Measurements from ENCODE around the gene SHQ1.
"Not testable (repeated sequence)": the region's sequence is repeated elsewhere in the genome, so short reads cannot be mapped to it uniquely, and the experiment has no call there.

SHQ1 gene

DNA sequence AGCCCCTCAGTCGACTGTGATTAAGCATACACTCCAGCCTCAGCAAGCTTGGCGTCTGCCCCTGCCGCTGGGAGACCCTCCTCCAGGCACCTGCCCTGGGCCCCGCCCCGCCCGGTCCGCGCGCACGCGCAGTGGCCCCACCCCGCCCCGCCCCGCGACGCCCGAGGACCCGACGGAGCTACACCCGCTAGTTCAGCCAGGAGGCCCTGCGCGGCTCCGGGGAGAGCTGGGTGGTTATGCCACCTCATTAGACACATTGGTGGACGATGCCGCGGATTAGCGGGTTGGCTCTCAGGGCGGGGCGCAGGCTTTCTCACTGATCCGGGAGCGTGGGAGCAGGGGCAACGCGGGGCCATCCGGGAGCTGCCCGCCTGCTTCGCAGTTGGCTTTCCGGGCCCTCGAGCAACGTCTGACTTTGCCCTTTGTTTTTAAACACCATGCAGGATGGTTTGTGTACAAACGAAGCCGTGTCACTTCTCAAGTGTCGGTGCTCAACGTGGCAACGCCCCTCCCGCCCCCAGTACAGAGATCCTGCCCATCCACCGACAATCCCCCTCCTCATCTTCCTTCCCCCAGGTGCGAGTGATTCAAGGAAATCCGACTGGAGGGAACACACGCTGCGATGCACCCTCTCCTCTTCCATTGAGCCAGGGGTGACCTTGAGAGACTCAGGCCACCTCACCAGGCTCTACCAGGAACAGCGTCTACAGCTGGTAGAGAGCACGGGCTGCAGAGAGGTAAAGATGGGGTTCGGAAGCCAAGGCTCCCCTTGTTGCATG, 109.3 kb downstream of the SHQ1 start:
- peak overlapping the region; percentile 52 for H3K4me3 ChIP-seq (replicated peaks; ENCODE audit: low read depth, low read length)
- TF ChIP-seq, protein P1, sequence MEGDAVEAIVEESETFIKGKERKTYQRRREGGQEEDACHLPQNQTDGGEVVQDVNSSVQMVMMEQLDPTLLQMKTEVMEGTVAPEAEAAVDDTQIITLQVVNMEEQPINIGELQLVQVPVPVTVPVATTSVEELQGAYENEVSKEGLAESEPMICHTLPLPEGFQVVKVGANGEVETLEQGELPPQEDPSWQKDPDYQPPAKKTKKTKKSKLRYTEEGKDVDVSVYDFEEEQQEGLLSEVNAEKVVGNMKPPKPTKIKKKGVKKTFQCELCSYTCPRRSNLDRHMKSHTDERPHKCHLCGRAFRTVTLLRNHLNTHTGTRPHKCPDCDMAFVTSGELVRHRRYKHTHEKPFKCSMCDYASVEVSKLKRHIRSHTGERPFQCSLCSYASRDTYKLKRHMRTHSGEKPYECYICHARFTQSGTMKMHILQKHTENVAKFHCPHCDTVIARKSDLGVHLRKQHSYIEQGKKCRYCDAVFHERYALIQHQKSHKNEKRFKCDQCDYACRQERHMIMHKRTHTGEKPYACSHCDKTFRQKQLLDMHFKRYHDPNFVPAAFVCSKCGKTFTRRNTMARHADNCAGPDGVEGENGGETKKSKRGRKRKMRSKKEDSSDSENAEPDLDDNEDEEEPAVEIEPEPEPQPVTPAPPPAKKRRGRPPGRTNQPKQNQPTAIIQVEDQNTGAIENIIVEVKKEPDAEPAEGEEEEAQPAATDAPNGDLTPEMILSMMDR (IDR thresholded peaks at IDR 0.05; ENCODE audit: insufficient read depth, low read length, poor library complexity, severe bottlenecking): no peak
- peaks cover 1% of the 10 kb centered on the region; the same call in 1 of the 2 replicates for H3K27me3 ChIP-seq (replicated peaks; ENCODE audit: control insufficient read depth, insufficient read depth, low read length)
- no peaks in the 10 kb centered on the region for H3K36me3 ChIP-seq (ENCODE audit: control insufficient read depth, insufficient read depth, low read length)
- peak; percentile 64 for DNase-seq (ENCODE audit: extremely low read depth, insufficient read length)

DNA sequence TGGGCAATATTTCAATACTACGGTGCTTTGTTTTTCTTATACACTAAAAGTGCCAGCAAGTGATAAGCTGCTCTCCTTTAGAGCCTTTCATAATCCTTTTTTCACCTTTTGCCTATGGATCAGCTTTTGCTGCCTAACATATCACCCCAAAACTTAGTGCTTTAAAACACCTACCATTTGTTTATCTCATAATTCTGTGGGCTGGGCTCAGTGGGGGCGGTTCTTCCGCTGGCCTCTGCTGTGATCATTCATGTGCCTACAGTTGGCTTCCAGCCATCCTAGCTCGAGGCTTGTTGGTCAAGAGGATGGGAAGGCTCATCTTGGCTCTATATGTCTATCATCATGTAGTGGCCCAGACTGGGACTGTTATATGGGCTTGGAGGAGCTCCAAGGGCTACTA, 113.2 kb downstream of the SHQ1 start:
- DNase-seq (ENCODE audit: extremely low read depth, insufficient read length); H3K27me3 ChIP-seq (replicated peaks; ENCODE audit: control insufficient read depth, insufficient read depth, low read length); H3K36me3 ChIP-seq (ENCODE audit: control insufficient read depth, insufficient read depth, low read length); H3K4me3 ChIP-seq (replicated peaks; ENCODE audit: low read depth, low read length): not testable (repeated sequence)

DNA sequence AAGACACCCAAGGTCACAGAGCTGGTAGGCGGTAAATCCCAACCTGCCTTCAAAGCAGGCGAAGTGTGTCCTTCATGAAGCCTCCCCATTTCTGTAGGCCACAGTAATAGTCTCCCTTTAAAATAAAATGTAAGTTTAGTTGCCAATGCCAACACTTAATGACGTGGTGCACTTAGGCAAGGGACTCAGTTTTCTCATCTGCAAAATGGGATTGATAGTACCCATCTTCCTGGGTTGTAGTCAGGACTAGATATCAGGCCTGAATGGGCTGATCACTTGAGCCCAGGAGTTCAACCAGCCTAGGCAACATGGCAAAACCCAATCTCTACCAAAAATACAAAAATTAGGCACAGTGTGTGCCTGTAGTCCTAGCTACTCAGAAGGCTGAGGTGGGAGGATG, 114.6 kb downstream of the SHQ1 start:
- TF ChIP-seq, protein P1 (IDR thresholded peaks at IDR 0.05; ENCODE audit: insufficient read depth, low read length, poor library complexity, severe bottlenecking): no peak
- no peak for DNase-seq (ENCODE audit: extremely low read depth, insufficient read length)
- no peak overlapping the region for H3K4me3 ChIP-seq (replicated peaks; ENCODE audit: low read depth, low read length)
- H3K36me3 ChIP-seq (ENCODE audit: control insufficient read depth, insufficient read depth, low read length): no peaks in the 10 kb centered on the region
- H3K27me3 ChIP-seq (replicated peaks; ENCODE audit: control insufficient read depth, insufficient read depth, low read length): peaks cover 1% of the 10 kb centered on the region; the same call in 1 of the 2 replicates

DNA sequence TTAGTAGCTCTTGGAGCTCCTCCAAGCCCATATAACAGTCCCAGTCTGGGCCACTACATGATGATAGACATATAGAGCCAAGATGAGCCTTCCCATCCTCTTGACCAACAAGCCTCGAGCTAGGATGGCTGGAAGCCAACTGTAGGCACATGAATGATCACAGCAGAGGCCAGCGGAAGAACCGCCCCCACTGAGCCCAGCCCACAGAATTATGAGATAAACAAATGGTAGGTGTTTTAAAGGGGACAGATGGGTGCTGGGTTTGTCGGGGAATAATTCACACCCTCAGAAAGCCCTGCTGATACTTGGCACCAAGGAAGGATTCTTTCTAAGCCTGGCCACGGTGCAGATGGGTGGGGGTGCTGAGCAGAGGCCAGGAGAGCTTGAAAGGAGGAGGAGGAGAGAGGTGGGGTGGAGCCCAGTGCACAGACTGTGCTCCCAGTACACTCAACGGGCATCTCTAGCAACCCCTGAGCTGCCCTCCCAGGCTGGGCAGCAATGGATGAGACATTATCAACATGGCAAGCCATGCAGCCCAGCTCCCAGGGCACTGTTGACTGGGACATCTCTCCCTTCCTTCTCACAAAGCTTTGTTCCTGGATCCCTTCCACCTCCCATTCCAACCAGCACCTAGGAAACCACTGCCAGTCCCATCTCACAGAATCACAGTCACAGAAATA, 115.4 kb downstream of the SHQ1 start:
- DNase-seq (ENCODE audit: extremely low read depth, insufficient read length); H3K4me3 ChIP-seq (replicated peaks; ENCODE audit: low read depth, low read length); H3K36me3 ChIP-seq (ENCODE audit: control insufficient read depth, insufficient read depth, low read length); H3K27me3 ChIP-seq (replicated peaks; ENCODE audit: control insufficient read depth, insufficient read depth, low read length): not testable (repeated sequence)

DNA sequence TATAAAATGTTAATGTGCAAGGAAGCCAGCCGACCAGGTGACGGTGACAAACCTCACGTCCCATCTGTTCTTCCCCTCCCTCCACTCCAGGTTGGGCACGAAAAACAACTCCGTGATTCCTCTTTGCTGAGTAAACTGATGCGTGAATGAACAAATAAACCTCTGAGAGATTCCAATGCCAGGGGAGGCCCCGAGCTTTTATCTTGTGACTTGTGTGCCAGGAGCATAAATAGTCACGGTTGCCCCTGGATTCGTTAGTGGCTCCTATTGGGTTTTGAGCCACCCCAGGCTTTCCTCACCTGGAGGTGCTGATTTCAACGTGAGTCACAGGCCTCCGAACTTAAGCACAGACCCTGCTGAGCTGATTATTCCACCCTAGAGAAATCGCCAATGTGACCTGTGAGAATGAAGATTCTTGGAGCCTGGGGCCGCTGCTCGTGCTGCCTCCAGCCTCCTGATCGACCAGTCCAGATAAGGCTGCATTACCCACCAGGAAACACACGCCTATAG, 119.2 kb downstream of the SHQ1 start:
- Histone ChIP-seq H3K4me3 (replicated peaks; ENCODE audit: low read depth, low read length) (no peak overlapping the region), H3K27me3 (replicated peaks; ENCODE audit: control insufficient read depth, insufficient read depth, low read length) (no peaks in the 10 kb centered on the region), H3K36me3 (ENCODE audit: control insufficient read depth, insufficient read depth, low read length) (no peaks in the 10 kb centered on the region)
- TF ChIP-seq, protein P1 (IDR thresholded peaks at IDR 0.05; ENCODE audit: insufficient read depth, low read length, poor library complexity, severe bottlenecking): no peak
- DNase-seq (ENCODE audit: extremely low read depth, insufficient read length): no peak

DNA sequence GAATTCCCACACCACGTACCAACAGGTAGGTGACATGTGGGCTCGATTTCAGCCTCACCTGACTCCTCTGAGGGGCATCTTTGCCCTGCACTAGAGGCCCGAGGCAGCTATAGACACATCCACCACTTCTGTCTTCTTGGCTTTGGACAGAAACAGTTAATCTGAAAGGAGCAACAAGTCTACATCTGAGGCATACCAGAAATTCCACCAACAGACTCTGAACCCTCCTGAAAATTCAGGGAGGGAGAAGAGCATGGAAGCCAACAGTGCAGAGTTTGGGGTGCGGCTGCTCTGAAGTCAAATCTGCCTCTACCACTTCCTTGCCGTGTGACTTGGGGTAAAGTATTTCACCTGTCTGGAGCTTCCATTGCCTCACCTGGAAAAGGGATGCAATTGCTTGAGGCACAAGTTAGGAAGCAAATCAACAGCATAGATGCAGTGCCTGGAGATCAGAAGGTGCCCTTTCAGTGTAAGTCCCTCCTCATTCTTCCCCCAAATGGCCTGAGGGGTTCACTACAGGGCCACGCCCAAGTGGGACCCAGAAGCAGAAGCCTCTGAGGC, 119.8 kb downstream of the SHQ1 start:
- no peaks in the 10 kb centered on the region for H3K36me3 ChIP-seq (ENCODE audit: control insufficient read depth, insufficient read depth, low read length)
- TF ChIP-seq, protein P1 (IDR thresholded peaks at IDR 0.05; ENCODE audit: insufficient read depth, low read length, poor library complexity, severe bottlenecking): no peak
- H3K4me3 ChIP-seq (replicated peaks; ENCODE audit: low read depth, low read length): no peak overlapping the region
- no peaks in the 10 kb centered on the region for H3K27me3 ChIP-seq (replicated peaks; ENCODE audit: control insufficient read depth, insufficient read depth, low read length)
- DNase-seq (ENCODE audit: extremely low read depth, insufficient read length): no peak
